AG20443 (cell line): ENCODE measurements around the gene SPINT1.

ENCODE experiments used
- DNase-seq: peaks from one replicate; pipeline ENCODE4 v3.0.0; 2012; ENCODE audit warnings: low spot score, mixed read lengths

The SPINT1 gene

DNA sequence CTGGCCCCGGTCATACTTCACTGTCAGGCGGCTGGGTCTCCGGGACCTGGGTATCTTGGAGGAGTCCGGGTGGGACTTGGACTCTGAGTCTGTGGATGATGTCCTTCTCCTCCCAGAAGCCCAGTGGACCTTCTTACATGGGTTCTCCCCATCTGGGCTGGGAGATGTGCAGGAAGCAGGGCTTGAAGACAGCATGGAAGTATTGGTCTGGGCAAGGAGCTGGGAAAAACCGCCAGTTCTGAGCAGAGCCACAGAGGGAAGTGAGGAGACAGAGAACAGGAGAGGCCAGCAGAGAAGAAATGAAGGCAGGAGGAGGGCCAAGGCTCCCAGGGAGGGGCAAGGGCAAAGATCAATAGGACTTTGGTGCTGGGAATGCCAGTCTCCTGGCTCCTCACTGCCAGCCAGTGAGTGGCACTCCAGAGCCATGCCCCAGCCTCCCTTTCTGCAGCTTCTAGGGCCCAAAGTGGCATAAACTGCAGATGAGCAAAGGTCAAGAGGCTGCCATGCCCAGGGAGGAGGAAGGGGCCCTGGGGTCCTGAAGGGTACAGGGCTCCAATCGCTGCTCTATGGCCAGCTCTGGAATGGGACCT, 15.3 kb upstream of the SPINT1 start, which contains the start of gene PPP1R14D:
PPP1R14D (minus strand) TSS at position 262 of the 590 bp plus-strand sequence; CDS start at position 195, 67 bp downstream.
- DNase-seq = no peak

DNA sequence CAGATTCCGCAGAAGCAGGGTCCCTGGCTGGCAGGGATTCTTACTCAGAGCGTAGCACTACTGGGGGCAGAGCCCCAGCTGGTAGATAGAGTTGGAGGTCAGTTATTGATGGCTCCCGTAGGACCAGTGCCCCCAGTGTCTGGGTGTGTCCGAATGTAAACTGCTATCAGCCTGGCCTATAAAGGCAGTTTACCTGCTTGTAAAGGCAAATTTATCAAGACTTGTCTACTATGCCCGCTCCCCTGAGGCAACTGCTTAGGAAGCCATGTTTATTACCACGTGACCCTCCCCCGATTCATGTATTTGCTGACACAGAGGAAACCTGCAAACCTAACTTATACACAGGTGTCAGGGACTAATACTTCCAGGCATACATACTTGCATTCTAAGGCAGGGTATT, 14.7 kb upstream of the SPINT1 start:
- no peak for DNase-seq

DNA sequence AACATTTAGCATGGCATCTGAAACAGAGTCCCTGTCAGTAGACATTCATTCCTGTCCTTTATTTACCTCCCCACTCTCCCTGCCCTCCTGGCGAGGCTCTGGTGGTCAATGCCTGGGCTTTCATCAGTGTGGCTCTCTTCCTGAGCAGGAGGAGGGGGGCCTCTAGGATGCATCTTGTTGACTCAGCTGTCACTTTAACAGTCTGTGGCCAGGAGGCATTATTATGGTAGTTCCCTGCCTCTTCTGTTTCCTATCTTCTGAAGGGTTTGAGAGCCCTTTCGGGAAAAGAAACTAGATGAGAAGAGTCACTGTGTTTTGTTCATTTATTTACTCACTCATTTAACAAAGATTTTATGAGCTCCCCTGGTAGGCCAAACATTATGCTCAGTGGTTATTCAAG, 13.0 kb upstream of the SPINT1 start:
- DNase-seq = no peak

DNA sequence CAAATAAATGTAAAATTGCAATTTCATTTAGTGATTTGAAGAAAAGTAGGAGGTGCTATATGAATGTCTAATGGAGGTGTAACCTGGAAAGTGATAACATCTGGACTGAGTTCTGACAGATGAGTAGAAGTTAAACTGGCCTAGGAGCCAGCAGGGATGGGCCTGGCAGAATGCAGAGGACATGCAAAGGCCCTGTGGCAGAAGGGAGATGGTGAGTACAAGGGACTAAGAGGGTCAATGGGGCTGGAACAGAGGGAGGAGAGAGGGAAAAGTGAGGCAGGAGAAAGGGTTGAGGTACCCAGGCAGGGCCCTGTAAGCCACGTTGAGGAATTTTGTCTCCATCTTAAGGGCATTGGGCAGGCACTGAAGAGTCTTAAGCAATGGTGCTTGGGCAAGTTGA, 12.0 kb upstream of the SPINT1 start:
- DNase-seq = no peak

DNA sequence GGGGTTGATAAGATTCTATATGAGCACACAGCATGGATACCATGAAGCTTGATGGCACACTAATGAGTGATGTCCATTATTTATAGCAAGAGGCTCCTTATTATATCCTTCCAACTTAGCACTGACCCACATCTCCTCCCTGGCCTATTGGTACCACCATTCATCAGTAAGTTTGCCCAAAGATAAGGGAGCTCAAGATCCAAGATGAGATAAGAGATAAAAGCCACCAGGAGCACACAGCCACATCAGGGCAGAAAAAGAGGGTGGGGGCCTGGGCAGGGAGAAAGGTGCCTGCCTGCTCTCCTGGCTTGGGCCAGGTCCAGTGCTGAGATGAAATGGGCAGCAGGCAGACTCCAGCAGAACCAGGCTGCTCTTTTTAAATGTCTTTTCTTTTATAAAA, 10.9 kb upstream of the SPINT1 start:
- no peak for DNase-seq

DNA sequence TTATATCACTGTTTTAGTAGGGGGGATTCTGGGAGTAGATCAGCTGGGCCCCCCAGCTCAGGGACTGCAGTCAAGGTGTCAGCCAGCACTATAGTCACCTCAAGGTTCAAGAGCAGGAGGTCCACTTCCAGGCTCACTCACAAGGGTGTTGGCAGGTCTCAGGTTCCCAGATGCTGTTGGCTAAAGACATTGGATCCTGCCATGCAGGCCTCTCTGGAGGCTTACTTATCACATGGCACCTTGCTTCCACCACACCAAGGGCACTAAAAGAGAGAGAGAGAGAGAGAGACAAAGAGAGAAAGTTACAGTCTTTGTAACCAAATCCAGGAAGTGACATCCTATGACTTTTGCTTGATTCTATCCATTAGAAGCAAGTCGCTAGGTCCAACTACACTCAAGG, 7.8 kb upstream of the SPINT1 start:
- no peak for DNase-seq

DNA sequence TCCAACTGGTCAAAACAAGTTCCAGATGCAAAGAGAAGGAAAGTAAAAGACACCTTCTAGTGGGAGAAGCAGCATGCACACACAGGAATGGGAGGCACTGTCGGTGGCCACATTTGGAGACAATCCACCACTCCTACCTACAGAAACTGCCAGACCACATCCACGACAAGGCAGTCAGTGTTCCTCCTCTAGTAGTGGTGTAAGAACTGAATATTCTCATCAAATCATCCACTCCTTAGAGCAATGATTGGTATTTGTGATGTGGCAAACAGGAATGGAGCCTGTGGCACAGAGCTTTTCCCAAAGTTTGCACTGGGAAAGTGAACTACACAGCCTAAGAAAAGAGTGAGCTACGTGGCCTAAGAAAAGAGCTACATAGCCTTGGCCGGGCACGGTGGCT, 5.1 kb upstream of the SPINT1 start:
- DNase-seq = peak; percentile 42

DNA sequence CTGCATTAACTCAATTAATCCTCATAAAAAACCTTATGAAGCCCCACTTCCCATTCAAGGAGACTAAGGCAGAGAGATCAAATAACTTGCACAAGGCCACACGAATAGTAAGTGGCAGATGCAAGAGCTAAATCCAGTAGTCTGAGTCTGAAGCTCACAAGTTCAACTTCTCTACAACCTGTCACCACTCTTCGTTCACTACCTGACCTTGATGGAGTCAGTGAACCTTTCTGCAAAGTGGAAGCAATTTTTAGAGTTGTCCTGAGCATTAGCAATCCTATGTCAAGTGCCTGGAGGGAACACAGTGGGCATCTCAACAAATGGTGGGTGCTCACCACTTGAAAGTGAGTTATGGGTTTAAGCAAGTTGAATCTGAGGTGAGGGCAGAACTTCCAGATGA, 2.1 kb upstream of the SPINT1 start:
- DNase-seq = no peak

DNA sequence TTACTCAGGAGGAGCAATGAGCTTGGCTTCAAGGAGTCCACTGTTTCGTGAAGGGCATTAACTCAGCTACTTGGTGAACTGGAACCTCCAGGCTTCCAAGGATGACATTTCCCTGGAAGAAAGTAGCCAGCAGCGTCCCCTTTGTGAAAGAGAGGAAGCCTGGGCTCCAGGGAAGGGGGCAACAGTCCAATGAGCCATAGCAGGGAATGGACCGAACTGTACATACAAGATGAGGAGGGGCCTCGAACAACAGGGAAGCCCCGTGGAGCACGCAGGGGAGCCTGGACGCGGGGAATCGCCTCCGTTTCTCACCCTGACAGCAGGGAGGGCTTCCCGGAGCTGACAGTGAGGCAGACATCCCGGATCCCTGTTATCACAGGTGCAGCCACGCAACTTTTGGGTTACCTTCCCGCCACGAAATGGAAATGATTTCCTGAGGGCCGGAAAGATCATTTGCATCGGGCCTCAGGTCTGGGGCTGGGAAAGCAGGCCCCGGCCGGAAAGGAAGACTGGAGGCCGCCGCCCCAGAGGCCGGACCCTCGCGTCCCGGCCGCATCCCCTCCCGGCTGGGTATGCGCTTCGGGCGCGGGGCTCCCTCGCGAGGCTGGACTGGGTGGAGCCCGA, 475 bp upstream of the SPINT1 start:
- DNase-seq = peak; percentile 9

DNA sequence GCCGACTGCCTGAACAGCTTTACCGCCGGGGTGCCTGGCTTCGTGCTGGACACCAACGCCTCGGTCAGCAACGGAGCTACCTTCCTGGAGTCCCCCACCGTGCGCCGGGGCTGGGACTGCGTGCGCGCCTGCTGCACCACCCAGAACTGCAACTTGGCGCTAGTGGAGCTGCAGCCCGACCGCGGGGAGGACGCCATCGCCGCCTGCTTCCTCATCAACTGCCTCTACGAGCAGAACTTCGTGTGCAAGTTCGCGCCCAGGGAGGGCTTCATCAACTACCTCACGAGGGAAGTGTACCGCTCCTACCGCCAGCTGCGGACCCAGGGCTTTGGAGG, 815 bp downstream of the SPINT1 start:
- peak; percentile 52 for DNase-seq

DNA sequence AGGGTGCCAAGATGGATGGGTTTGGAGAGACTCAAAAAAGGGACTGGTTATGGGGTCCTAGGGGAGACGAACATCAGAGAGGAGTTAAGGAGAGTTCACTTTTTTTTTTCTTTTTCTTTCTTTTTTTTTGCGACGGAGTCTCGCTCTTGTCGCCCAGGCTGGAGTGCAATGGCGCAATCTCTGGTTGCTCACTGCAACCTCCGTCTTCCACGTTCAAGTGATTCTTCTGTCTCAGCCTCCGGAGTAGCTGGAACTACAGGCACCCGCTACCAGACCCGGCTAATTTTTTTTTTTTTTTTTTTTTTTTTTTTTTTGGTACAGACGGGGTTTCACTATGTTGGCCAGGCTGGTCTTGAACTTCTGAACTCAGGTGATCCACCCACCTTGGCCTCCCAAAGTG, 1.2 kb downstream of the SPINT1 start:
- DNase-seq = no peak

DNA sequence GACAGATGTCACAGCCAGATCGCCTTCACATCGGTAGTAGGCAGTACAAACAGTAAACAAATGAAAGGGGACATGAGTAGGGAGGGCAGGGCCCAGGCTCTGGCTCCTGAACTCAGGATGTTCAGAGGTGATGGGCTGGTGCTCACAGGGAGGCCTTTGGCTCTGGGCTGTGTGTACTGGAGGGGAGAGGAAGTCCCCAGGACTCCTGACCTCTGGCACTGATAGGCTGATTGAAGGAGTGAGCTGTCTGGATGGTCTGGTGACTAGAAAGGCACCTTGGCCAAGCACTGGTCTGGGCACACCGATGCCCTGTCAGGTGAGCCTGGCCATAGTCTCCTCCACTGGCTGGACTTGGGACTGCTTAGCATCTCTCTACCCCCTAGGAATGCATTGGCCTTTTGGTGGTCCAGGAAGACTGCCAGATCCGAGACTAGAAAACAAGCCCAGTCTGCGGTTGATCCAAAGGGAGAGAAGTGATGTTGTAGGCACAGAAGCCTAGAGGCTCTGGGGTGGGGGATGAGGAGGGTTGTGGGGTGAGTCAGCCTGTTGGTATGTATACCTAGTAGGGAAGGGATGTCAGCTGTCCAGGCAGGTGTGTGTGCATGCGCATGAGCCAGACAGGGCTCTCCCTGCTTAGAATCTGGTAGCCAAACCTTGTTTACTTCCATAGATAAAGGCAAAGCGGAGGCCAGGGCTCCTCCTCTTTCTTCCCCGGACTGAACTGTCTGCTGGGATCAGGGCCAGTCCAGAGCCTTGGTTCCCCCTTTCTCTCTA, 1.9 kb downstream of the SPINT1 start:
- peak; percentile 12 for DNase-seq

DNA sequence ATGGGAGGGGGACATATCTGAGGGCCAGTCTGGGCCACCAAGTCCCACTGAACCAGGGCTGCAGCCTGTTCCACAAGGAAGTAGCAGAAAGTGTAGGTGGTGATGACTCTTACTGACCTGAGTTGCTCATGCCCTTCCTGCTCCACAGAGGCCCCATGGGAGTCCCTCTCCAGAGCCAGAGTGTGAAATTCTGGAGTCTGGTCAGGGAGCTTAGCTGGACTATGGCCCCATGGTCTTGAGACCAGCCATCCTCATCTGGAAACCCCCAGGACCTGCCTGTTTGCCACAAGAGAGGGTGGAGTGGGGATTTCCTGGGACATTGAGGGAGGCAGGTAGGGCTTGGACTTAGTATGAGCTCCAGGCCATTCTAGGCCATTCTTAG, 3.0 kb downstream of the SPINT1 start:
- DNase-seq = peak; percentile 5

DNA sequence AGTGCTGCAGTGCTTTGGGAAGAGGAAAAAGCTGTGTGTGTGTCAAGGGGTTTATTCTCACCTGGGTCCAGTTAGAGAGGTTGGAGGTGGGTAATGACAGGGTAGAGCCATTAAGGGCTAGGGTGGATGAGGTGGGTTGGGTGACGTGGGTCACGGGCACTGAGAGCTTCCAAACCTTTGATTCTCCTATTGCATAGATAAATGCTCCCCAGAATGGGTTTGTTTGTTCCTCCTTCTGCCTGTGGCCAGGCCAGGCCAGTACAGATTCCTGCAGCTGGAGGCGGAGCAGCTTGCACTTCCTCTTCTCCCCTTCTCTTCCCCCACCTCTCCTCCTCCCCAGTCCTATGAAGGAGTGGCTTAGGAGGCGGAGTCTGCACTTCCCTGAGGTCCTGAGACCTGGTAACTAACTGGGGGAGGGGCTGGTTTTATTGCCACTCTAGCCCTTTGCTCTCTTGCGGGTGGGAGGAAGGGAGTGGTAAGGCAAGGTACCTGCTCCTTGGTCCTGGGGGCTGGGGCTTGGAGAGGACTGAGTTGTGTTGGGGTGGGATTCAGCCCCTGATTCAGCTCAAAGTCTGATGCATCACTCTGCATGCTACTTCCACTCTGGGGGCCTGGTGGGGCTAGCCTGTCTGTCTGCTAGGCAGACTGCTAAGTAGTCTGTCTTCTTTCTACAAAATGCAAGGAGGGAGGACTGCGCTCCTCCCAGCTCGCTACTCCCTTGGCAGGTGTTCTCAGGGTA, 3.5 kb downstream of the SPINT1 start:
- peak; percentile 27 for DNase-seq

DNA sequence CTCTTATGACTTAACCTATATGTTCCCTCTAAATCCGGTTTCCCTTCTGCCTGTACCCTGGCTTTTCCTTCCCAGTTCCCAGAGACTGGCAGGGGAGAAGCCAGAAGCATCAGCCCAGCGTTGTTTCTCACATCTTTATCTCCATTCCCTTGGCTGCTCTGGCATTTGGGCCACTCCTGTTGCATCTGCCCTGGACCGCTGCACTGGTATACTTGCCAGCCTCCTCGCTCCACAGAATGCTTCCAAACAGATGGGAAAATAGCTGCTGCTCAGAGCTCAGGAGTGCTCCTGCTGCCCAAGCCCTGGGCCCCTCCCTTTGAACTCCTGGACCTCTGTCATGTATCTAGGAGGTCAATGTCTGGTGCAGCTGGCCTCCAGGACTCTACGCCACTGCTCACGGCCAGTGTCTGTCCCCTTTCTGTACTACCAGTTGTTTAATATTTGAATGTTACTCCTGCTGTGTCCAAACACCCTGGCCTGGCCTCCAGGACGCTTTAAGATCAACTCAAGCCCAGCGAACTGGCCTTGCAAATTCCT, 6.8 kb downstream of the SPINT1 start:
- no peak for DNase-seq

DNA sequence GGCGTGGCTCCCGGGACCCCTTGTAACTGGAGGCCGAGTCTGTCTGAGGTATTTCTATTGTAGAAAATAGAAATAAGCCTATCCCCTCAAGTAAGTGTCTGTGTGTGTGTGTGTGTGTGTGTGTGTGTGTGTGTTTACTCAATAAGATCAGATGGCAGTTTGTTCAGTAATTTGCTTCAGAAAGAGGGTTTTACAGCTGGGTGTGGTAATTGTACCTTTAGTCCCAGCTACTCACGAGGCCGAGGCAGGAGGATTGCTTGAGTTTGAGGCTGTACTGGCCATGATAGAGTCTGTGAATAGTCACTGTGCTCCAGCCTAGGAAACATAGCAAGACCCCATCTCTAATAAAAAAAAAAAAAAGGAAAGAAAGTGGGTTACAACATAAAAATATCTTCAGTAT, 8.7 kb downstream of the SPINT1 start:
- DNase-seq = no peak

DNA sequence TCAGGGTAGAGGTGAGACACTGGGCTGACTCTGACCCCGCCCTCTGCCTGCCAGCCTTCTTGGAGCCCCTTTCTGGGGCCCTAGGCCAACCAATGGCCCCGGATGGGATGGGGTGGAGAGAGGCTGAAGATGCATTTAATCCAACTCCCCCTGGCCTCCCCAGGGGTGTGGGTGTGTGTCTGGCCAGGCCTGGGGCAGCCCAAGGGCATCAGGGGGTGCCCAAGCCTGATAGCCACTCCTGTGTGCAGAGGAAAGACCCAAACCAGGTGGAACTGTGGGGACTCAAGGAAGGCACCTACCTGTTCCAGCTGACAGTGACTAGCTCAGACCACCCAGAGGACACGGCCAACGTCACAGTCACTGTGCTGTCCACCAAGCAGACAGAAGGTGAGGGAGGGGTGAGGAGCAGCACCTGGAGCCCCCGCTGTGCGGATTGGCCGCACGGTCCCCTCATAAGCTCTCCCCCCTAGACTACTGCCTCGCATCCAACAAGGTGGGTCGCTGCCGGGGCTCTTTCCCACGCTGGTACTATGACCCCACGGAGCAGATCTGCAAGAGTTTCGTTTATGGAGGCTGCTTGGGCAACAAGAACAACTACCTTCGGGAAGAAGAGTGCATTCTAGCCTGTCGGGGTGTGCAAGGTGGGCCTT, 9.5 kb downstream of the SPINT1 start:
- no peak for DNase-seq

DNA sequence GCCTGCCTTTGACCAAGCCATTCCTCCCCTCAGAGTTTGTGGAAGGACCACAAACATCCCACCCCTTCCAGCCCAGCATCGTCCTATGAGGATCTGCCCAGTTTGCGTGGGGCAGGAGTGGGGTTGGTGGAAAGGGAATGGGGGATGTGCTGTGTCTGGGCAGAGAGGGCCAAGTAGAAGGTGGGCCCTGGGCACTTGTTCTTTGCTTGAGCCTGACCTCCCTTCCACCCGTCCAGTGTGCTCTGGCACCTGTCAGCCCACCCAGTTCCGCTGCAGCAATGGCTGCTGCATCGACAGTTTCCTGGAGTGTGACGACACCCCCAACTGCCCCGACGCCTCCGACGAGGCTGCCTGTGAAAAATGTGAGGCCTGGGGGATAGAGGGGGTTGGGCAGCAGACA, 10.3 kb downstream of the SPINT1 start:
- peak; percentile 7 for DNase-seq

DNA sequence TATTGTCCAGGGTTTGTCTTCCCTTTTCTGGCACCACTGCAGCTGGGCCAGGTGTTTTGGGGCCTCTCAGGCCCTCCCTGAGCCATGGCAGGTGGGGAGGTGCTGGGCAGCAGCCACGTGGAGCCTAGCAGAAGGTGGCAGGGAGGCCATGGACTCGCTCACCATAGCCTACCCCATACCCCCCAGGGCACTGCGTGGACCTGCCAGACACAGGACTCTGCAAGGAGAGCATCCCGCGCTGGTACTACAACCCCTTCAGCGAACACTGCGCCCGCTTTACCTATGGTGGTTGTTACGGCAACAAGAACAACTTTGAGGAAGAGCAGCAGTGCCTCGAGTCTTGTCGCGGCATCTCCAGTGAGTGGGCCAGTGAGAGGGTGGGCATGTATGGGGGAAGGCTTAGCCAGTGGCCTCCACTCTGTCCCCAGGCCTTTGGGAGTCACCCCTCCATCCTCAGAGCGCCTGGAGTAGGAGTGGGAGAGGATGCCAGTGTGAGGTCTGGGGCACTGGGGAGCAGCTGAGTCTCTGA, 11.9 kb downstream of the SPINT1 start:
- DNase-seq = peak; percentile 7

DNA sequence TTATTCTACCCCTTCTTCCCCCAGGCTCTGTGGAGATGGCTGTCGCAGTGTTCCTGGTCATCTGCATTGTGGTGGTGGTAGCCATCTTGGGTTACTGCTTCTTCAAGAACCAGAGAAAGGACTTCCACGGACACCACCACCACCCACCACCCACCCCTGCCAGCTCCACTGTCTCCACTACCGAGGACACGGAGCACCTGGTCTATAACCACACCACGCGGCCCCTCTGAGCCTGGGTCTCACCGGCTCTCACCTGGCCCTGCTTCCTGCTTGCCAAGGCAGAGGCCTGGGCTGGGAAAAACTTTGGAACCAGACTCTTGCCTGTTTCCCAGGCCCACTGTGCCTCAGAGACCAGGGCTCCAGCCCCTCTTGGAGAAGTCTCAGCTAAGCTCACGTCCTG, 12.9 kb downstream of the SPINT1 start:
- peak; percentile 5 for DNase-seq

DNA sequence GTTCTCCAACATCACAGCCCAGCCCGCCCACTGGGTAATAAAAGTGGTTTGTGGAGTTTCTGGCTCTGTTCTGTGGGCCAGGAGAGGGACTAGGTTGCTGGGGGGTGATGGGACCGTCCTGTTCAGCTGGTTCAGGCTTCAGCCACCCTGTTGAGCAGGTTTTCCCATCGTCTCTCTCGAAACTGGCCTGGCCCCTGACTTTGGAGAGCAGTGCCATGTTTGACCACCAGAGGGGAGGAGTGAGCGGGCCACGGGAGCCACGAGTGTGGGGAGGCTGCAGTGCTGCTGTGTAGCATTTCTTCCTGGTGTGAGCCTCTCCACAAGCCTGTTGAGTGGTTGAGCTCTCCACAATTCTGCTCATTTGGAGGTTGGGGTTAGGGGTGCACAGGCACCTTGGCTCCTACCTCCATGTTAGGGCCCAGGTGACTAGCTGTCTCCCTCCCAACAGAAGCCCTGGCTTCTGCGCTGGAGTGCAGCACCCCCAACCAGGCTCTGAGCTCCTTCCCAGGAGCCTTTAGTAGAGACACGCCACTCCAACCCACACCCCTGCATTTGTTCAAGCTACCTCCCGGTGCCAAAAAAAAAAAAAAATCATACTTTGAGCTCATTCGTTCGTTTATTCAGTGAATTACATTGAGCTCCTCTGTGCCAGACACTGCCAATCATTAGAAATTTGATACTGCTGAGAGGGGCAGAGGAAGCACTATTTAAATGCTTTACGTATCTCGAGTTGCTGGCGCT, 13.9 kb downstream of the SPINT1 start:
- peak; percentile 94 for DNase-seq
